Heart left ventricle (tissue), 13 donors: ENCODE data around the gene CPNE9.

Experiments used
- POLR2A ChIP-seq, 2 donors: fragments of 450-650 bp; IDR thresholded peaks; one replicate each; pipeline ENCODE4 v1.6.1; 2017; ENCODE audit warnings: antibody characterized with exemption in 2 of 2, mild to moderate bottlenecking in 2 of 2, moderate library complexity in 2 of 2
- TF ChIP-seq, protein P1 (sequence below), 12 donors: fragments of 200-600 bp; sonication (generic) in 4 of 12; IDR thresholded peaks; one replicate each; pipeline versions ENCODE4 v1.5.0 to v1.8.0; 2018 to 2022; ENCODE audit warnings: antibody characterized with exemption in 12 of 12, mild to moderate bottlenecking in 5 of 12
- donor health status: ischemic (EF 13 %, LVEDD 7.1; RV severe dilation, severe dysfunction).
- donor health status: DM: no; HTN: yes; CAD: no.
- donor health status: DM: no; HTN: no; CAD: no.
- donor health status: ischemic (EF 25% LVEDD 6.9; RV normal size, moderate dysfunction).
- donor health status: ischemic (EF 25% LVEDD 5.7; RV mildly dilated, moderate dysfunction).
- donor health status: ischemic (EF 35%, LVEDD 5.7; RV mildly dilated, moderate dysfunction).
- donor health status: nonischemic (EF 11% LVEDD 7.7; RV severe dilation, severe dysfunction).
- donor health status: DM: yes; HTN: yes; CAD: no.
- donor health status: PGD.
- donor health status: ischemic (EF 29% LVEDD 5.4; RV normal size, mild dysfunction).
- donor health status: nonischemic (EF 23%, LVEDD 6.1; RV moderate dilation, normal function).

DNA sequence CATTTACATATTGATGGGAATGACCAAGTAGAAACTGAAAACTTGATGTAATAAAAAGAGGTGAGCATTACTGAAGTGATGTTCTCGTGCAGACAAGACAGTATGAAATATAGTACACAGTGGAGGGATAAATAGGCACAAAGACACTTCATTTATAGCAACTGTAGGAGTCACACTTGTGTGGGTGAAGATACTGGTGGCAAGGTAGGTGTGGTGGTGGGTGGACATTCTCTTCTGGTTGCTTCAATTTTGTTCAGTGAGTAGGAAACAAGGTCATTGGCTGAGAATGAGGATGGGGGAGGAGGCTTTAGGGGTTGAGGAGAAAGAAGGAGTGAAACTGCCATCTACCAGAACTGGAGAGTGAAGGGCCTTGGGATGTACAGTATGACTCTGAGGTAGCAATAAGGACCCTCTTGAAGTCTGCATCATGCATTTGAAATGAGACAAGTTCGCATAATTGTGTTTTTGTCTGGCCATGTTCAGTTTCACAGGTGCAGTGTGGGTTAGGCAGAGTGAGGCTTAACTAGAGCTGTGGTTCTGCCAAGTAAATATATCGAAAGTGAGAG lies 6.6 kb downstream of the CPNE9 start:
- TF ChIP-seq, protein P1, sequence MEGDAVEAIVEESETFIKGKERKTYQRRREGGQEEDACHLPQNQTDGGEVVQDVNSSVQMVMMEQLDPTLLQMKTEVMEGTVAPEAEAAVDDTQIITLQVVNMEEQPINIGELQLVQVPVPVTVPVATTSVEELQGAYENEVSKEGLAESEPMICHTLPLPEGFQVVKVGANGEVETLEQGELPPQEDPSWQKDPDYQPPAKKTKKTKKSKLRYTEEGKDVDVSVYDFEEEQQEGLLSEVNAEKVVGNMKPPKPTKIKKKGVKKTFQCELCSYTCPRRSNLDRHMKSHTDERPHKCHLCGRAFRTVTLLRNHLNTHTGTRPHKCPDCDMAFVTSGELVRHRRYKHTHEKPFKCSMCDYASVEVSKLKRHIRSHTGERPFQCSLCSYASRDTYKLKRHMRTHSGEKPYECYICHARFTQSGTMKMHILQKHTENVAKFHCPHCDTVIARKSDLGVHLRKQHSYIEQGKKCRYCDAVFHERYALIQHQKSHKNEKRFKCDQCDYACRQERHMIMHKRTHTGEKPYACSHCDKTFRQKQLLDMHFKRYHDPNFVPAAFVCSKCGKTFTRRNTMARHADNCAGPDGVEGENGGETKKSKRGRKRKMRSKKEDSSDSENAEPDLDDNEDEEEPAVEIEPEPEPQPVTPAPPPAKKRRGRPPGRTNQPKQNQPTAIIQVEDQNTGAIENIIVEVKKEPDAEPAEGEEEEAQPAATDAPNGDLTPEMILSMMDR (IDR thresholded peaks at IDR 0.05) = no peak
- no peak for TF ChIP-seq POLR2A (IDR thresholded peaks at IDR 0.05)
